Smooth muscle cell (in vitro differentiated cells): ENCODE data around the gene COMP. TPM values are rescaled to one million over a fixed set of nuclear protein-coding genes. Genes with fewer than 3 reads are reported as not detected.

Experiments
- DNase-seq: peaks from one replicate; lab custom pipeline; 2025; ENCODE audit not compliant: unreplicated experiment; lab: John Stamatoyannopoulos, UW
- H2AFZ ChIP-seq: fragments of 200-600 bp; sonication (generic); 2 replicates; pipeline ENCODE4 v1.6.0; 2016; ENCODE audit warnings: antibody characterized with exemption, low read depth, mild to moderate bottlenecking
- H3F3A ChIP-seq: fragments of 200-600 bp; sonication (generic); 2 replicates; pipeline ENCODE4 v1.6.0; 2017; ENCODE audit warnings: antibody characterized with exemption, low read depth
- H3K27ac ChIP-seq: fragments of 200-600 bp; sonication (generic); 2 replicates; pipeline ENCODE4 v1.5.1; 2016; ENCODE audit warnings: low read depth, mild to moderate bottlenecking
- H3K27me3 ChIP-seq: fragments of 200-600 bp; sonication (generic); 2 replicates; pipeline ENCODE4 v1.6.1; 2016; ENCODE audit warnings: low read depth, mild to moderate bottlenecking
- H3K36me3 ChIP-seq: fragments of 200-600 bp; sonication (generic); 2 replicates; pipeline ENCODE4 v1.5.1; 2016; ENCODE audit warnings: low read depth
- H3K4me1 ChIP-seq: fragments of 200-600 bp; sonication (generic); 2 replicates; pipeline ENCODE4 v1.5.1; 2016; ENCODE audit warnings: low read depth
- H3K4me2 ChIP-seq: fragments of 200-600 bp; sonication (generic); 2 replicates; pipeline ENCODE4 v1.6.0; 2016; ENCODE audit warnings: mild to moderate bottlenecking
- H3K4me3 ChIP-seq: fragments of 200-600 bp; sonication (generic); 2 replicates; pipeline ENCODE4 v1.5.1; 2016; ENCODE audit warnings: mild to moderate bottlenecking
- H3K79me2 ChIP-seq: fragments of 200-600 bp; sonication (generic); 2 replicates; pipeline ENCODE4 v1.6.0; 2016; ENCODE audit warnings: low read depth, mild to moderate bottlenecking
- H3K9ac ChIP-seq: fragments of 200-600 bp; sonication (generic); 2 replicates; pipeline ENCODE4 v1.6.0; 2016; ENCODE audit warnings: low read depth
- H3K9me3 ChIP-seq: fragments of 200-600 bp; sonication (generic); replicated peaks from 2 replicates; pipeline ENCODE4 v1.5.1; 2016; ENCODE audit warnings: low read depth
- H4K20me1 ChIP-seq: fragments of 200-600 bp; sonication (generic); 2 replicates; pipeline ENCODE4 v1.6.0; 2016; ENCODE audit warnings: low read depth
- WGBS: methylation state at CpG from one replicate; pipeline ENCODE4 v1.1.7; 2016; ENCODE audit warnings: low lambda C conversion rate; 5-methylcytosine and 5-hydroxymethylcytosine counted together
- polyA plus RNA-seq: library from polyadenylated mRNA; unstranded; fragments of >200 nt; fragmentation: Nextera tagmentation; extraction: Ambion mirVana; gene quantifications from 2 replicates; pipeline ENCODE4 v1.2.1, GENCODE V29; 2016
- total RNA-seq: library from RNA; depleted of rRNA; stranded (reverse); fragments of >200 nt; gene quantifications from 2 replicates; pipeline ENCODE4 v1.2.3, GENCODE V29; 2014
- TF ChIP-seq, protein P1 (sequence below): fragments of 200-600 bp; sonication (generic); IDR thresholded peaks from 2 replicates; pipeline ENCODE4 v1.5.1; 2017; ENCODE audit warnings: borderline replicate concordance, mild to moderate bottlenecking, antibody characterized with exemption; ENCODE audit not compliant: insufficient read depth, poor library complexity, severe bottlenecking

The COMP gene
- total and polyA plus RNA-seq, 2 experiments from 2014 or later = 196 to 901 TPM

GRCh38 chr19:18742838-18743783, 48.0 kb downstream of the COMP start:
- TF ChIP-seq, protein P1, sequence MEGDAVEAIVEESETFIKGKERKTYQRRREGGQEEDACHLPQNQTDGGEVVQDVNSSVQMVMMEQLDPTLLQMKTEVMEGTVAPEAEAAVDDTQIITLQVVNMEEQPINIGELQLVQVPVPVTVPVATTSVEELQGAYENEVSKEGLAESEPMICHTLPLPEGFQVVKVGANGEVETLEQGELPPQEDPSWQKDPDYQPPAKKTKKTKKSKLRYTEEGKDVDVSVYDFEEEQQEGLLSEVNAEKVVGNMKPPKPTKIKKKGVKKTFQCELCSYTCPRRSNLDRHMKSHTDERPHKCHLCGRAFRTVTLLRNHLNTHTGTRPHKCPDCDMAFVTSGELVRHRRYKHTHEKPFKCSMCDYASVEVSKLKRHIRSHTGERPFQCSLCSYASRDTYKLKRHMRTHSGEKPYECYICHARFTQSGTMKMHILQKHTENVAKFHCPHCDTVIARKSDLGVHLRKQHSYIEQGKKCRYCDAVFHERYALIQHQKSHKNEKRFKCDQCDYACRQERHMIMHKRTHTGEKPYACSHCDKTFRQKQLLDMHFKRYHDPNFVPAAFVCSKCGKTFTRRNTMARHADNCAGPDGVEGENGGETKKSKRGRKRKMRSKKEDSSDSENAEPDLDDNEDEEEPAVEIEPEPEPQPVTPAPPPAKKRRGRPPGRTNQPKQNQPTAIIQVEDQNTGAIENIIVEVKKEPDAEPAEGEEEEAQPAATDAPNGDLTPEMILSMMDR = no peak
- peak; percentile 8 for DNase-seq
- Histone ChIP-seq H3F3A (peaks cover 3% of the 10 kb centered on the region), H4K20me1 (peaks cover 77% of the 10 kb centered on the region), H3K27ac (no peak overlapping the region), H2AFZ (no peak overlapping the region), H3K4me1 (no peaks in the 10 kb centered on the region), H3K4me3 (no peak overlapping the region), H3K36me3 (no peaks in the 10 kb centered on the region), H3K79me2 (no peaks in the 10 kb centered on the region), H3K9me3 (no peaks in the 10 kb centered on the region), H3K27me3 (no peaks in the 10 kb centered on the region), H3K4me2 (peak overlapping the region; percentile 36), H3K9ac (no peak overlapping the region)
- WGBS = 50% methylated on average over 35 of the region's 38 CpGs

- TF ChIP-seq, protein P1 = no peak
- WGBS = 68% methylated on average over 14 of the region's 14 CpGs
- no peaks in the 10 kb centered on the region for H3K27me3 ChIP-seq
- H3K4me1 ChIP-seq = peaks cover 3% of the 10 kb centered on the region
- no peak overlapping the region for H3K4me2 ChIP-seq
- no peak overlapping the region for H3K4me3 ChIP-seq
- H4K20me1 ChIP-seq = peaks cover 80% of the 10 kb centered on the region
- no peak overlapping the region for H3K9ac ChIP-seq
- peaks cover 3% of the 10 kb centered on the region for H3F3A ChIP-seq
- H2AFZ ChIP-seq = no peak overlapping the region
- no peaks in the 10 kb centered on the region for H3K36me3 ChIP-seq
- no peaks in the 10 kb centered on the region for H3K9me3 ChIP-seq
- H3K79me2 ChIP-seq = no peaks in the 10 kb centered on the region
- DNase-seq = no peak
- H3K27ac ChIP-seq = no peak overlapping the region
Observed at GRCh38 chr19:18742324-18742723, 48.8 kb downstream of the COMP start.

GRCh38 chr19:18741124-18742121, 49.7 kb downstream of the COMP start:
- H3K36me3 ChIP-seq = no peaks in the 10 kb centered on the region
- no peak overlapping the region for H2AFZ ChIP-seq
- H3K9ac ChIP-seq = no peak overlapping the region
- 88% methylated on average over 26 of the region's 27 CpGs for WGBS
- no peak overlapping the region for H3K4me2 ChIP-seq
- peaks cover 3% of the 10 kb centered on the region for H3F3A ChIP-seq
- peaks cover 89% of the 10 kb centered on the region for H4K20me1 ChIP-seq
- H3K27ac ChIP-seq = no peak overlapping the region
- no peaks in the 10 kb centered on the region for H3K79me2 ChIP-seq
- no peak for DNase-seq
- no peaks in the 10 kb centered on the region for H3K27me3 ChIP-seq
- H3K4me1 ChIP-seq = peaks cover 3% of the 10 kb centered on the region
- H3K4me3 ChIP-seq = no peak overlapping the region
- TF ChIP-seq, protein P1 = no peak
- H3K9me3 ChIP-seq = no peaks in the 10 kb centered on the region
